ENCODE measurements around the gene NMBR.
"Not testable (repeated sequence)": the region's sequence is repeated elsewhere in the genome, so short reads cannot be mapped to it uniquely, and the experiment has no call there.

Gene NMBR

DNA sequence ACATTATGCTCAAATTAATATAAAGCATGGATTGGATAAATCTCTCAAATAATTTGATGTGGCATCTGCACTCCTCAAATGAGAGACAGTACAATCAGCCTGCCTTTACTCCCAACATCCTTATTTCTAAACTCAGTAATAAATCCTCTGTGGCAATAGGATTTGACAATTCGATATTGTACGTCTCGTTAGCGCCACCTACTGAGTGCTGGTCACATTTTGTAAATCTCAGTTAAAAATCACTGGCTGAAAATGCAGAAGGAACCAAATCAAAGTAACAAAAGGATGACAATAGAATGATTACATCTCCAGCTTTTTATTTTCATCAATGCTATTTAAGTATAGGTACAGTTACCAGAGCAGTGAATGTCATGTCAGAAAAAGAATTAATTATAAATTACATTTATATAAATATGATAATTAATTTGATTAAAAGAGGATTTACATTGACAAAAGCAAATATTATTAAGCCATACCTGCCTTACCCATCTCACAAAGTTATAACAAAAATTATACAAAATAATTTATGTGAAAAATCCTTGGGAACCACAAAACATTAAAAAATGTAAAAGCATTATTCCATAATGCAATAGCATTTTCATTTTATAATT is 34.4 kb downstream of the NMBR start:
- ATAC-seq: peak; percentile 44; the same call in 2 of the 3 replicates
- no peak for TF ChIP-seq ARNTL (CRISPR knock-in tag; IDR thresholded peaks at IDR 0.05; ENCODE audit: borderline replicate concordance, low read depth)
- no peak for TF ChIP-seq TOX (CRISPR knock-in tag; IDR thresholded peaks at IDR 0.05; ENCODE audit: borderline replicate concordance)
- no peak for TF ChIP-seq PPARA (CRISPR knock-in tag; IDR thresholded peaks at IDR 0.05; ENCODE audit: borderline replicate concordance)
- no peak for TF ChIP-seq ZC3H10 (CRISPR knock-in tag; IDR thresholded peaks at IDR 0.05)
- TF ChIP-seq, protein P1, sequence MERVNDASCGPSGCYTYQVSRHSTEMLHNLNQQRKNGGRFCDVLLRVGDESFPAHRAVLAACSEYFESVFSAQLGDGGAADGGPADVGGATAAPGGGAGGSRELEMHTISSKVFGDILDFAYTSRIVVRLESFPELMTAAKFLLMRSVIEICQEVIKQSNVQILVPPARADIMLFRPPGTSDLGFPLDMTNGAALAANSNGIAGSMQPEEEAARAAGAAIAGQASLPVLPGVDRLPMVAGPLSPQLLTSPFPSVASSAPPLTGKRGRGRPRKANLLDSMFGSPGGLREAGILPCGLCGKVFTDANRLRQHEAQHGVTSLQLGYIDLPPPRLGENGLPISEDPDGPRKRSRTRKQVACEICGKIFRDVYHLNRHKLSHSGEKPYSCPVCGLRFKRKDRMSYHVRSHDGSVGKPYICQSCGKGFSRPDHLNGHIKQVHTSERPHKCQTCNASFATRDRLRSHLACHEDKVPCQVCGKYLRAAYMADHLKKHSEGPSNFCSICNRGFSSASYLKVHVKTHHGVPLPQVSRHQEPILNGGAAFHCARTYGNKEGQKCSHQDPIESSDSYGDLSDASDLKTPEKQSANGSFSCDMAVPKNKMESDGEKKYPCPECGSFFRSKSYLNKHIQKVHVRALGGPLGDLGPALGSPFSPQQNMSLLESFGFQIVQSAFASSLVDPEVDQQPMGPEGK (CRISPR knock-in tag; IDR thresholded peaks at IDR 0.05; ENCODE audit: borderline replicate concordance): no peak
- TF ChIP-seq ESRRG (CRISPR knock-in tag; IDR thresholded peaks at IDR 0.05): no peak
- no peak for TF ChIP-seq ZNF565 (CRISPR knock-in tag; conservative IDR thresholded peaks at IDR 0.05; ENCODE audit: low read depth)
- TF ChIP-seq, protein P2, sequence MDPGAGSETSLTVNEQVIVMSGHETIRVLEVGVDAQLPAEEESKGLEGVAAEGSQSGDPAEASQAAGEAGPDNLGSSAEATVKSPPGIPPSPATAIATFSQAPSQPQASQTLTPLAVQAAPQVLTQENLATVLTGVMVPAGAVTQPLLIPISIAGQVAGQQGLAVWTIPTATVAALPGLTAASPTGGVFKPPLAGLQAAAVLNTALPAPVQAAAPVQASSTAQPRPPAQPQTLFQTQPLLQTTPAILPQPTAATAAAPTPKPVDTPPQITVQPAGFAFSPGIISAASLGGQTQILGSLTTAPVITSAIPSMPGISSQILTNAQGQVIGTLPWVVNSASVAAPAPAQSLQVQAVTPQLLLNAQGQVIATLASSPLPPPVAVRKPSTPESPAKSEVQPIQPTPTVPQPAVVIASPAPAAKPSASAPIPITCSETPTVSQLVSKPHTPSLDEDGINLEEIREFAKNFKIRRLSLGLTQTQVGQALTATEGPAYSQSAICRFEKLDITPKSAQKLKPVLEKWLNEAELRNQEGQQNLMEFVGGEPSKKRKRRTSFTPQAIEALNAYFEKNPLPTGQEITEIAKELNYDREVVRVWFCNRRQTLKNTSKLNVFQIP (CRISPR knock-in tag; IDR thresholded peaks at IDR 0.05; ENCODE audit: borderline replicate concordance, low read depth): no peak
- TF ChIP-seq, protein P3, sequence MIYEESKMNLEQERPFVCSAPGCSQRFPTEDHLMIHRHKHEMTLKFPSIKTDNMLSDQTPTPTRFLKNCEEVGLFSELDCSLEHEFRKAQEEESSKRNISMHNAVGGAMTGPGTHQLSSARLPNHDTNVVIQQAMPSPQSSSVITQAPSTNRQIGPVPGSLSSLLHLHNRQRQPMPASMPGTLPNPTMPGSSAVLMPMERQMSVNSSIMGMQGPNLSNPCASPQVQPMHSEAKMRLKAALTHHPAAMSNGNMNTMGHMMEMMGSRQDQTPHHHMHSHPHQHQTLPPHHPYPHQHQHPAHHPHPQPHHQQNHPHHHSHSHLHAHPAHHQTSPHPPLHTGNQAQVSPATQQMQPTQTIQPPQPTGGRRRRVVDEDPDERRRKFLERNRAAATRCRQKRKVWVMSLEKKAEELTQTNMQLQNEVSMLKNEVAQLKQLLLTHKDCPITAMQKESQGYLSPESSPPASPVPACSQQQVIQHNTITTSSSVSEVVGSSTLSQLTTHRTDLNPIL (CRISPR knock-in tag; IDR thresholded peaks at IDR 0.05; ENCODE audit: low read depth): no peak
- no peak for TF ChIP-seq GLIS3 (CRISPR knock-in tag; IDR thresholded peaks at IDR 0.05)

DNA sequence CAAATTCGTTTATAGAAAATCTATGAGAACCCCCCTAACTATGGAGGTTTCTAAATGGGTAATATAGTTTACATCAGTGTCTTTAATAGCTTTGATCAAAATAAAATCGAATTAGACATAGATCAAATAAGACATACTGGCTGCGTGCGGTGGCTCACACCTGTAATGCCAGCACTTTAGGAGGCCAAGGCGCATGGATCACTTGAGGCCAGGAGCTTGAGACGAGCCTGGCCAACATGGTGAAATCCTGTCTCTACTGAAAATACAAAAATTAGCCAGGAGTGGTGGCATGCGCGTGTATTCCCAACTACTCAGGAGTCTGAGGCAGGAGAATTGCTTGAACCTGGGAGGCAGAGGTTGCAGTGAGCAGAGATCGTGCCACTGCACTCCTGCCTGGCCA is 36.1 kb downstream of the NMBR start:
- ATAC-seq: not testable (repeated sequence)

DNA sequence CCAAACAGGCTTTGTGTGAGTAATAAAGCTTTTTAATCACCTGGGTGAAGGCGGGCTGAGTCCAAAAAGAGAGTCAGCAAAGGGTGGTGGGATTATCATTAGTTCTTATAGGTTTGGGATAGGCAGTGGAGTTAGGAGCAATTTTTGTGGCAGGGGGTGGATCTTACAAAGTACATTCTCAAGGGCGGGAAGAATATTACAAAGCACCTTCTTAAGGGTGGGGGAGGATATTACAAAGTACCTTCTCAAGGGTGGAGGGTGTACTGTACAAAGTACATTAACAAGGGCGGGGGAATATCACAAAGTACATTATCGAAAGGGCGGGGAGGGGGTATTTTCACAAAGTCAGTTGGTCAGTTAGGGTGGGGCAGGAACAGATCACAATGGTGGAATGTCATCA is 42.1 kb downstream of the NMBR start:
- not testable (repeated sequence) for ATAC-seq

DNA sequence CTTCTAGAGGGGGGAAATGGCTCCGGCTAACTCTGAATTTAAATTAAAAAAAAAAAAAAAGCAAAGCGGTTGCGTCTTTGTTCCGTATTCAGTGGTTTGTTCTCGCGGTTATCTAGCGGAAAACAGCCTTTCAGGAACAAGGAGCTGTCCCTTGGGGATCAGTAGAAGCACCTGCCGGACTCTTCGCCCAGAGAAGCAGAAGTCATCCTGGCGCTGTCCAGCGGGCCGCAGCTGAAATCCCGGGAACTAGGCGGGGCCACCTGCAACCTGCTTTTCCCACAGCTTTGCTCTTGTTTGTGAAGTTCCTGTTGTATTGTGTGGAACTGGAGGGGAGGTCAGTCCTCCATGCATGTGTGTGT is 58.1 kb downstream of the NMBR start:
- peak; percentile 90; the same call in 1 of the 2 replicates for TF ChIP-seq OSR1 (CRISPR knock-in tag; IDR thresholded peaks at IDR 0.05)
- TF ChIP-seq RARB (CRISPR knock-in tag; IDR thresholded peaks at IDR 0.05): no peak
- no peak for TF ChIP-seq TOX (CRISPR knock-in tag; IDR thresholded peaks at IDR 0.05; ENCODE audit: borderline replicate concordance)
- no peak for TF ChIP-seq ESRRG (CRISPR knock-in tag; IDR thresholded peaks at IDR 0.05)
- ATAC-seq: peak; percentile 84

DNA sequence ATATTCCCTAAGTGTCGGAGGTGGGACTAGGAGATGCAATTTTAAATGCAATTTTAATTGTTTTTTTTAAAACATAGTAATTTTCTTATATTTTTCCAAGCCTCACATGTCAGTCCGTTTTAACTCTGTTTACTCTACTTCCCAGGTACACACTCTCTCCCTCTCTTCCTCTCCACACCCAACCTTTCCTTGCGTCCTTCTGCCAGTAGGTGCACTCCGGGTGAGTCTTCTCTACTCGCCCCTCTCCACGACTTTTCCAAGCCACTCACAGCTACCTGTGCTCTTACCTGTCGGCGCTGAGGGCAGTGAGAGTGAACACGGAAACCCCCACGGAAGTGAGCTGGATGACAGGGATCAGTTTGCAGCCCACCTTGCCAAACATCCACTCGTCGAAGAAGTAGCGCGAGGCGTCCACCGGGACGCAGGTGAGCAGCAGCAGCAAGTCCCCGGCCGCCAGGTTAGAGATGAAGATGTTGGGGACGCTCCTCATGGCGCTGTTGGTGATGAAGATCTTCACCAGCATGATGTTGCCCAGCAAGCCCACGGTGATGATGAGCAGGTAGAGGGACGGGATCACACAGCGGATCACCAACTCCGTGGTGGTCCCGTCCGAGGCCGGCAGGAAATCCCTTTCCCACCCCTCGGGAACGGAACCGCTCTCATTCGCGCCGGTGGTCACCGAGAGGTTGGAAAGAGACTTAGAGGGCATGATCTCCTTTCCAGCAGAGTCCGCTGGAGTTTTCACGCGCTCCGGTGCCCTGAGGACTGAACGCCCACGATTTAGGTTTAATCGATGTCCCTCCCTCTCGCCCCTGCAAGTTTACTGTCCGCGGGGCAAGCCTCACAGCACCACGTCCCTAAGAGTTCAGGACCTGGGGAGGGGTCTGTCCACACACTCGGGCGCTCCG is 58.7 kb downstream of the NMBR start:
- TF ChIP-seq ZNF70 (CRISPR knock-in tag; IDR thresholded peaks at IDR 0.05) (no peak), ZC3H10 (CRISPR knock-in tag; IDR thresholded peaks at IDR 0.05) (no peak), SNAI2 (CRISPR knock-in tag; IDR thresholded peaks at IDR 0.05) (no peak), ARNTL (CRISPR knock-in tag; IDR thresholded peaks at IDR 0.05; ENCODE audit: borderline replicate concordance, low read depth) (no peak), RARB (CRISPR knock-in tag; IDR thresholded peaks at IDR 0.05) (no peak), OSR1 (CRISPR knock-in tag; IDR thresholded peaks at IDR 0.05) (no peak), ESRRG (CRISPR knock-in tag; IDR thresholded peaks at IDR 0.05) (no peak), CSDC2 (CRISPR knock-in tag; IDR thresholded peaks at IDR 0.05) (no peak), GLIS3 (CRISPR knock-in tag; IDR thresholded peaks at IDR 0.05) (no peak), ZFP3 (CRISPR knock-in tag; IDR thresholded peaks at IDR 0.05) (no peak), BACH2 (CRISPR knock-in tag; IDR thresholded peaks at IDR 0.05; ENCODE audit: borderline replicate concordance) (no peak), TOX (CRISPR knock-in tag; IDR thresholded peaks at IDR 0.05; ENCODE audit: borderline replicate concordance) (no peak), TCF4 (CRISPR knock-in tag; IDR thresholded peaks at IDR 0.05; ENCODE audit: borderline replicate concordance) (no peak), ISL1 (CRISPR knock-in tag; IDR thresholded peaks at IDR 0.05) (no peak)
- TF ChIP-seq, protein P2 (CRISPR knock-in tag; IDR thresholded peaks at IDR 0.05; ENCODE audit: borderline replicate concordance, low read depth): no peak
- TF ChIP-seq, protein P1 (CRISPR knock-in tag; IDR thresholded peaks at IDR 0.05; ENCODE audit: borderline replicate concordance): no peak
- TF ChIP-seq, protein P3 (CRISPR knock-in tag; IDR thresholded peaks at IDR 0.05; ENCODE audit: low read depth): no peak
- no peak for ATAC-seq
